Endothelial cell of umbilical vein (primary cell): ENCODE measurements around the gene KCNB1. TPM values are rescaled to one million over a fixed set of nuclear protein-coding genes. Genes with fewer than 3 reads are reported as not detected.

Experiments used
- BruUV-seq: library from RNA; stranded (reverse); fragments of 400-500 nt; replicated peaks from 2 replicates; lab custom pipeline; 2021; lab: Mats Ljungman, UMichigan
- CTCF ChIA-PET: fragments of 300-600, 350-600 bp; sonication (Branson Sonifier 250); formaldehyde crosslinking; loops from one replicate; lab custom pipeline; 2021; ENCODE audit warnings: antibody characterized with exemption, inconsistent platforms; lab: Charles Lee
- POLR2A ChIA-PET: fragments of 300-600, 350-600 bp; sonication (Branson Sonifier 250); formaldehyde crosslinking; loops from one replicate; lab custom pipeline; 2021; ENCODE audit warnings: antibody characterized with exemption, inconsistent platforms; lab: Charles Lee
- DNase-seq: peaks from one replicate; pipeline ENCODE4 v3.0.0-alpha.2; 2011; ENCODE audit warnings: low read depth, low spot score
- FAIRE-seq: peaks from 2 replicates; lab custom pipeline; 2011; peaks lifted over from hg19 to GRCh38; lab: Jason Lieb, UNC
- H2AFZ ChIP-seq: 2 replicates; pipeline ENCODE4 v1.6.0; 2012; ENCODE audit warnings: low read depth, low read length, control low read depth, inconsistent platforms
- H3K27ac ChIP-seq: 2 replicates; pipeline ENCODE4 v1.5.1; 2011; ENCODE audit warnings: low read depth, mild to moderate bottlenecking, control low read depth, low read length, moderate library complexity; ENCODE audit not compliant: insufficient read depth
- H3K27me3 ChIP-seq, 2 experiments: 2 replicates each; pipeline versions ENCODE4 v1.6.0 to v1.6.1; 2011; ENCODE audit warnings: low read length in 2 of 2, mixed read lengths in 1 of 2; ENCODE audit not compliant: control insufficient read depth in 2 of 2, insufficient read depth in 2 of 2
- H3K36me3 ChIP-seq, 2 experiments: 2 replicates in 1 of 2; 3 replicates in 1 of 2; pipeline ENCODE4 v1.5.1; 2011; ENCODE audit warnings: low read length in 2 of 2, mild to moderate bottlenecking in 1 of 2, moderate library complexity in 1 of 2; ENCODE audit not compliant: control insufficient read depth in 2 of 2, insufficient read depth in 2 of 2; ENCODE audit errors: extremely low read depth in 1 of 2
- H3K4me1 ChIP-seq: 3 replicates; pipeline ENCODE4 v1.5.1; 2011; ENCODE audit warnings: mild to moderate bottlenecking, low read length; ENCODE audit not compliant: control insufficient read depth, insufficient read depth; ENCODE audit errors: extremely low read depth
- H3K4me2 ChIP-seq: 2 replicates; pipeline ENCODE4 v1.6.1; 2011; ENCODE audit warnings: low read length, control low read depth, mixed read lengths; ENCODE audit not compliant: insufficient read depth
- H3K4me3 ChIP-seq, 3 experiments: fragments of 200-600 bp in 1 of 3; sonication (generic), shearing (Covaris generic) in 1 of 3; replicated peaks in 1 of 3; 2 replicates each; pipeline ENCODE4 v1.5.1; 2011 to 2016; ENCODE audit warnings: control low read depth in 3 of 3, low read length in 3 of 3, mild to moderate bottlenecking in 2 of 3, inconsistent platforms in 1 of 3, low read depth in 1 of 3, moderate library complexity in 1 of 3; ENCODE audit not compliant: insufficient read depth in 1 of 3
- H3K79me2 ChIP-seq: 2 replicates; pipeline ENCODE4 v1.6.0; 2012; ENCODE audit warnings: low read length, inconsistent platforms; ENCODE audit not compliant: control insufficient read depth, insufficient read depth
- H3K9ac ChIP-seq: replicated peaks from 2 replicates; pipeline ENCODE3; 2011; ENCODE audit warnings: low read length, control low read depth; ENCODE audit not compliant: insufficient read depth; ENCODE audit errors: extremely low read depth
- H3K9me1 ChIP-seq: replicated peaks from 3 replicates; pipeline ENCODE4 v1.6.0; 2011; ENCODE audit warnings: mild to moderate bottlenecking, low read length; ENCODE audit not compliant: control insufficient read depth, insufficient read depth; ENCODE audit errors: extremely low read depth
- H3K9me3 ChIP-seq: replicated peaks from 2 replicates; pipeline ENCODE4 v1.5.1; 2012; ENCODE audit warnings: low read length, inconsistent platforms; ENCODE audit not compliant: control insufficient read depth, insufficient read depth
- H4K20me1 ChIP-seq: replicated peaks from 2 replicates; pipeline ENCODE3; 2011; ENCODE audit warnings: mild to moderate bottlenecking, low read length; ENCODE audit not compliant: control insufficient read depth, insufficient read depth; ENCODE audit errors: extremely low read depth
- EZH2 ChIP-seq: IDR thresholded peaks from 2 replicates; pipeline ENCODE4 v1.6.1; 2012; ENCODE audit warnings: borderline replicate concordance, low read depth, mild to moderate bottlenecking, moderate library complexity, low read length, inconsistent platforms; ENCODE audit not compliant: severe bottlenecking
- FOS ChIP-seq: IDR thresholded peaks from 2 replicates; pipeline ENCODE4 v1.6.1; 2011; ENCODE audit warnings: mild to moderate bottlenecking, low read length, moderate library complexity, borderline replicate concordance; ENCODE audit not compliant: insufficient read depth
- GATA2 ChIP-seq: IDR thresholded peaks from 2 replicates; pipeline ENCODE4 v1.7.0; 2011; ENCODE audit warnings: low read depth, mild to moderate bottlenecking, moderate library complexity, mixed read lengths, low read length; ENCODE audit not compliant: insufficient read length, insufficient read depth
- JUN ChIP-seq: IDR thresholded peaks from 2 replicates; pipeline ENCODE4 v1.6.1; 2011; ENCODE audit warnings: borderline replicate concordance, low read depth; ENCODE audit not compliant: insufficient read length, insufficient read depth
- MAX ChIP-seq: IDR thresholded peaks from 2 replicates; pipeline ENCODE4 v1.6.1; 2011; ENCODE audit not compliant: insufficient read depth, insufficient read length
- POLR2A ChIP-seq: IDR thresholded peaks from 2 replicates; pipeline ENCODE4 v1.6.1; 2012; ENCODE audit warnings: low read depth, mild to moderate bottlenecking, control low read depth, low read length
- POLR2AphosphoS5 ChIP-seq: IDR thresholded peaks from 2 replicates; pipeline ENCODE4 v1.6.1; 2012; ENCODE audit warnings: low read depth, mild to moderate bottlenecking, control low read depth, low read length, moderate library complexity; ENCODE audit not compliant: insufficient read depth
- dilution Hi-C: fragments of 300-500 bp; cut with MboI; formaldehyde crosslinking; loops from one replicate; pipeline ENCODE4 v1.15.0; 2019; ENCODE audit warnings: low sequenced_read_pairs; ENCODE audit not compliant: extremely low pct_ligation_motif_present
- intact Hi-C: fragments of 100-400 bp; cut with micrococcal nuclease; formaldehyde crosslinking; loops from one replicate; pipeline ENCODE4 v1.10.0; 2022
- polyA plus RNA-seq, 4 experiments: library from polyadenylated mRNA; depleted of rRNA in 3 of 4; stranded (reverse) in 3 of 4; unstranded in 1 of 4; fragments of >200 nt; gene quantifications; 2 replicates each; pipeline versions ENCODE4 v1.2.1 to v1.2.3, GENCODE V29; 2011 to 2012; ENCODE audit warnings: missing spikeins in 1 of 4
- total RNA-seq: library from RNA; stranded (reverse); gene quantifications from 2 replicates; pipeline ENCODE4 v1.2.3, GENCODE V29; 2021
- TF ChIP-seq, protein P1 (sequence below), 2 donors: IDR thresholded peaks; 1 replicate in 1 of 2; 2 replicates in 1 of 2; pipeline ENCODE4 v1.5.1; 2011; ENCODE audit warnings: low read length in 2 of 2, mild to moderate bottlenecking in 2 of 2, moderate library complexity in 2 of 2, control low read depth in 1 of 2, inconsistent platforms in 1 of 2, low read depth in 1 of 2; ENCODE audit not compliant: insufficient read depth in 1 of 2; ENCODE audit errors: extremely low read depth in 1 of 2

Gene KCNB1
- total and polyA plus RNA-seq, 2 donors (not counting 3 experiments of a cell fraction or from before 2014, with no cell fraction given), result not detected

- H4K20me1 ChIP-seq, result no peaks in the 10 kb centered on the region
- BruUV-seq, result no TSS peak
- no peaks in the 10 kb centered on the region for H3K36me3 ChIP-seq
- H3K4me2 ChIP-seq, result no peak overlapping the region
- H3K9ac ChIP-seq, result no peak overlapping the region
- POLR2A ChIA-PET, result no interaction called here
- H3K9me3 ChIP-seq, result no peaks in the 10 kb centered on the region
- H3K27ac ChIP-seq, result no peak overlapping the region
- peaks cover 0 to 3% of the 10 kb centered on the region in 2 experiments for H3K27me3 ChIP-seq
- H3K9me1 ChIP-seq, result no peaks in the 10 kb centered on the region
- no peaks in the 10 kb centered on the region for H3K4me1 ChIP-seq
- intact Hi-C loops, result no loop called here
- CTCF ChIA-PET, result interaction anchor here (1.7 kb wide), 1 partner anchor 48 kb away, joined by 3 read pairs; no protein-coding TSS in a partner anchor
- dilution Hi-C loops, result no loop called here
- no peaks in the 10 kb centered on the region for H3K79me2 ChIP-seq
- no peak overlapping the region for H3K4me3 ChIP-seq
- no peak overlapping the region for H2AFZ ChIP-seq
- DNase-seq (no peak), FAIRE-seq (no peak)
- TF ChIP-seq POLR2AphosphoS5 (no peak), MAX (no peak), EZH2 (no peak), FOS (no peak), GATA2 (no peak), JUN (no peak), POLR2A (no peak)
- TF ChIP-seq, protein P1, sequence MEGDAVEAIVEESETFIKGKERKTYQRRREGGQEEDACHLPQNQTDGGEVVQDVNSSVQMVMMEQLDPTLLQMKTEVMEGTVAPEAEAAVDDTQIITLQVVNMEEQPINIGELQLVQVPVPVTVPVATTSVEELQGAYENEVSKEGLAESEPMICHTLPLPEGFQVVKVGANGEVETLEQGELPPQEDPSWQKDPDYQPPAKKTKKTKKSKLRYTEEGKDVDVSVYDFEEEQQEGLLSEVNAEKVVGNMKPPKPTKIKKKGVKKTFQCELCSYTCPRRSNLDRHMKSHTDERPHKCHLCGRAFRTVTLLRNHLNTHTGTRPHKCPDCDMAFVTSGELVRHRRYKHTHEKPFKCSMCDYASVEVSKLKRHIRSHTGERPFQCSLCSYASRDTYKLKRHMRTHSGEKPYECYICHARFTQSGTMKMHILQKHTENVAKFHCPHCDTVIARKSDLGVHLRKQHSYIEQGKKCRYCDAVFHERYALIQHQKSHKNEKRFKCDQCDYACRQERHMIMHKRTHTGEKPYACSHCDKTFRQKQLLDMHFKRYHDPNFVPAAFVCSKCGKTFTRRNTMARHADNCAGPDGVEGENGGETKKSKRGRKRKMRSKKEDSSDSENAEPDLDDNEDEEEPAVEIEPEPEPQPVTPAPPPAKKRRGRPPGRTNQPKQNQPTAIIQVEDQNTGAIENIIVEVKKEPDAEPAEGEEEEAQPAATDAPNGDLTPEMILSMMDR (IDR thresholded peaks at IDR 0.05; ENCODE audit: extremely low read depth in 1 of 2, insufficient read depth in 1 of 2, low read depth in 1 of 2, low read length in 2 of 2), result no peak
Observed at GRCh38 chr20:49435639-49436038, 46.8 kb downstream of the KCNB1 start.
